GM18508 (cell line): ENCODE measurements around the gene OTUB1.

Source experiments
- ATAC-seq: cut with Tn5 transposase; IDR thresholded peaks from one replicate; pipeline ENCODE4 v1.9.1; 2021; ENCODE audit warnings: moderate number of reproducible peaks; ENCODE audit not compliant: insufficient read depth, unreplicated experiment

OTUB1 gene

GRCh38 chr11:64003807-64004589 is 17.8 kb downstream of the OTUB1 start:
- no peak for ATAC-seq

GRCh38 chr11:64004590-64004984 is 18.3 kb downstream of the OTUB1 start:
- ATAC-seq, result no peak

- ATAC-seq, result no peak
These were observed 19.5 kb downstream of the OTUB1 start for GRCh38 chr11:64005691-64006090.

- ATAC-seq, result no peak
These were observed 20.2 kb downstream of the OTUB1 start for GRCh38 chr11:64006398-64006797.

GRCh38 chr11:64007160-64007628 is 21.0 kb downstream of the OTUB1 start:
- ATAC-seq, result no peak

GRCh38 chr11:64007629-64008282 is 21.5 kb downstream of the OTUB1 start:
- ATAC-seq, result no peak

GRCh38 chr11:64008283-64008913 is 22.2 kb downstream of the OTUB1 start:
- ATAC-seq, result no peak

- ATAC-seq, result no peak
These were observed 22.8 kb downstream of the OTUB1 start for GRCh38 chr11:64008914-64009633.

GRCh38 chr11:64009710-64010109 is 23.5 kb downstream of the OTUB1 start:
- no peak for ATAC-seq

- ATAC-seq, result no peak
These were observed 24.5 kb downstream of the OTUB1 start for GRCh38 chr11:64010783-64011182.

- no peak for ATAC-seq
These were observed 25.1 kb downstream of the OTUB1 start for GRCh38 chr11:64011371-64011770.

- no peak for ATAC-seq
These were observed 27.1 kb downstream of the OTUB1 start for GRCh38 chr11:64013141-64013896.

GRCh38 chr11:64014356-64014755 is 28.1 kb downstream of the OTUB1 start:
- ATAC-seq, result no peak

GRCh38 chr11:64015510-64015909 is 29.3 kb downstream of the OTUB1 start:
- no peak for ATAC-seq

- ATAC-seq, result no peak
These were observed 30.0 kb downstream of the OTUB1 start for GRCh38 chr11:64015935-64016845.

GRCh38 chr11:64017945-64018224 is 31.6 kb downstream of the OTUB1 start:
- ATAC-seq, result no peak

GRCh38 chr11:64018310-64018709 is 32.1 kb downstream of the OTUB1 start:
- no peak for ATAC-seq

GRCh38 chr11:64019106-64020037 is 33.1 kb downstream of the OTUB1 start:
- ATAC-seq, result no peak
